HG03520 (cell line): ENCODE results near the gene AKAP13.

ENCODE experiments used
- ATAC-seq: cut with Tn5 transposase; IDR thresholded peaks from one replicate; pipeline ENCODE4 v1.9.1; 2021; ENCODE audit warnings: mild to moderate bottlenecking, moderate library complexity; ENCODE audit not compliant: unreplicated experiment

Gene AKAP13

DNA sequence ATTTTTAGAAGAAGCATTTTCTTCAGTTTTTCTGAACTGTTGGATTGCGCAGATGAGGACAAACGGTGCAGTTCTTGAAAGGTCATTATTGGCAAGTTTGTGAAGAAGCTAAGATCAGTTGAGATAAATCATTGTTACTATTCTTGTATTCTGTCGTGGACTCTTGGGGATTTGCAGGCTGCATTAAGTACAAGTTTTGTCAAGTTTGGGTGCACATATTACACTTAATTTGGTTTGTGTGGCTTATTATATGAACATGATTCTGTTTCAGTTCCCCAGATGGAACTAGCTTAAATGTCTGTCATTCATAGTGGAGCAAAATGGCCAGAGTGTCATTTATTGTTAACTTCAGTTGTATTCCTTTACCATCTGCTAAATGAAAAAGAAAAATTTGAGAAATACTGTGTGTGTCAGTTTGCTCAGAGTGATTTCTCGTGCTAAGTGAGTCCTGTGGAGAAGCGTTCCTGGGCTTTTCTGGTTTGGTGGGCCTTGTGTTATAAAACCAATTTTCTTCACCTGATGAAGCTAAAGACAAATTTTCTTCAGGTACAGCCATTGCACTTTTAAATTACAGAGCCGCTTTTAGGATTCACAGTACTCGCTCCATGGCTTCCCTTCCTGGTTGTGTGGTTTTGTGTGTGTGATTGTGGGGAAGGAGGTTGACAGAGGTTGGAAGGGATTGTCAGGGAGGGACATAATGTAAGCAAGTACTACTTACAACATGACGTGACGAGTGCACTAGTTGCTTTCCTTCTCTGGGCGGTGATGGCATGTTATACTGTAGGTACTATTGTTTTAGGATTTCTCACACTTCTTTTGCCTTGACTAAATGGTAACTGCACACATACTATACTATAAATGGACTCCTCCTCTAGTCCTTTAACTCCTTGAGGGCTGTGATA is 1.7 kb downstream of the AKAP13 start:
- ATAC-seq: no peak

- no peak for ATAC-seq
Observed at GRCh38 chr15:85382942-85383341, 2.5 kb downstream of the AKAP13 start.

DNA sequence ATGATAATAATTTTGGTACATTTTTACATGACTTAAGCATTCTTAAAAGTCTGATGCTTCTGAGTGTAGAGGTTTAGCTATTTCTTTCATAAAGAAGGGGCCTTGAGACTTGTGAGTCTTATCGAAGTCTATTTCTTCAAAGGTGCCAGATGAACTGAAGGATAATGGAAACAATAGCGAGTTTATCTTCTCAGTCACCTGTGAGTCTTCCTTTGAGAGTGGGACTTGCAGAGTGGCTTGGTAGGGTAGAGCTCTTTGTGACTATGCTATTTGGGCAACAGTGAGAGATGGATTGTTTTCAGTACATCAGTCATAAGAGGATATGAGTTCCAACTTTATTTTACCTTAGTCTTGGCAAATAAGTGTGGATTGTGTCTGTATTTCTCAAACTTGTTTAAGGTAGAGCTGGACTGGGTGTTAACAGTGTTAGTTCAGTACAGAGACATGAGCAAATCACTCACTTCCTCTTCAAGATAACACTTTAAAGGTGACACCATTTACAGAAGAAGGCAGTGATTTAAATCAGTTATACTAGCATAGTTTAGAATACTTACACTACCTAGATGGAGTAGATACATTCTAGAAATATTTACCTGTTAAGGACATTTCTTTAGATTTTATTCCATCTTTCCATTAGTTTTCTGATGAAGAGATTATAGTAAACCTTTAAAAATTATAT is 3.2 kb downstream of the AKAP13 start:
- no peak for ATAC-seq

GRCh38 chr15:85386261-85386660 is 5.9 kb downstream of the AKAP13 start:
- no peak for ATAC-seq

DNA sequence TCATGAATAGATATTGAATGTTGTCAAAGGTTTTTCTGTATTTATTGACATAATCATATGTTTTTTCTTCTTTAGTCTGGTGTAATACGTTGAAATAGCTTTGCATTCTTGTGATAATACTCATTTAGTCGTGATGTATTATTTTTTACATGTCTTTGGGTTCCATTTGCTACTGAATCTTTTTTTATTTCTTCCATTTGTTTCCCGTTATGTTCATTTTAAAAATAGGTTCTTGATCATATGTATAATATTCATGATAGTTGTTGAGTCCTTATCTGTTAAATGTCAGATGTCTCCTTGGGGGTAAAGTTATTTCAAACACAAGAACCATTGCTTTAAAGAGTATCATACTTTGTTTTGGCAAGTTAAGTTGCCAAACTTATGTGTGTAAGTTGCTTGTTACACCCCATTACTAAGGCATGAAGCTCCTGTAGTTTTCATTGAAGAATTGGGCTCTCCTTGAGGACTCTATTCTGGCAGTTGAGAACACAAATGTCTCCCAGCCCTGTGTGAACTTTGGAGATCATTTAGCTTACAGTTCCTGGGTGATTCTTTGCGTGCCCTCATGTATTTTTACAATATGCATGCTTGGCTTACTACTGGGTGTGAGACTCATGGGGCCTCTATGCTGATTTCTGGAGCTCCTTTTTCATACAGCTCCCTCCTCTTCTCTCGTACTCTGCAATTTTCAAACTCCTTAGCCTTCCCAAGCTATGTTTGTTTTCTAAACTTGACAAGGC is 8.3 kb downstream of the AKAP13 start:
- ATAC-seq: no peak

GRCh38 chr15:85389306-85389650 is 8.9 kb downstream of the AKAP13 start:
- no peak for ATAC-seq

GRCh38 chr15:85389772-85390171 is 9.4 kb downstream of the AKAP13 start:
- ATAC-seq: no peak

DNA sequence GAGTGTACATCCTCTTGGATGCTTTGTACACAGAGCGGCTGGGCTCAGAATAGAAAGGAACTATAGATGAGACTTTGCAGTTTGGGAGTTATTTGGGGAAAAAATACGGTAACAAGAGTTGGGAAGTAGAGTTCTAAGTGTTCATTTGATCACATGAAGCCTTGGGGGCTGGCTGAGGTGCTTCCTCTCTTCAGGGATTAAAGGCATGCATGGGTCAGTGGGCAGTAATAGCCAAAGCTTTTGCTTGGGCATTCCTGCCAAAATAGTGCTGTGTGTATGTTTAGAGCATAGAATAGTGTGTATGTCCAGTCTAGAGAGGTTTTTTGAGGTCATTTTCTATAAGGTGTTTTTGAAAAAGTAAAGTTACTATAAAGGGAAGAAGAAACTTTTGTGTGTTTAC is 12.8 kb downstream of the AKAP13 start:
- no peak for ATAC-seq

GRCh38 chr15:85394554-85395333 is 14.3 kb downstream of the AKAP13 start:
- no peak for ATAC-seq

GRCh38 chr15:85396554-85396953 is 16.2 kb downstream of the AKAP13 start:
- no peak for ATAC-seq

DNA sequence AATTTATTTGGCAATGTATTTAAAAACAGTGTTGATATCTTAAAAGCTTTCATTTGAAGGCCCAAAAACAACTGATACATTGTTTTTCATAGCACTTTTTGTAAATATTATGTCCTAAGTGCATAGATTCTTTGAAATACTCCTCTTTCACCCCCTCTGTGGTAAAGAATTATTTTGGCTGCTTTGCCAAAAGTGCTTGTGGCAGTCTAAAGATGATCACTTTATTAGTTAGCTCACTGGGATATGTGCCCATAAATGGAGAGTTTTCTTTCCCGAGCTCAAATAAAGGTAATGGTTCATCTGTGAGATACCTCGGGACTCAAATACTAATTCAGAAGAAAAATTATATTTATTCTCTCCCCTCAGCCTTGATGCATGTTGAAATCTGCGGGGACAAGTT is 16.7 kb downstream of the AKAP13 start:
- no peak for ATAC-seq

GRCh38 chr15:85397926-85398325 is 17.5 kb downstream of the AKAP13 start:
- no peak for ATAC-seq

- ATAC-seq: no peak
Observed at GRCh38 chr15:85398822-85399221, 18.4 kb downstream of the AKAP13 start.

- ATAC-seq: no peak
Observed at GRCh38 chr15:85399627-85400026, 19.2 kb downstream of the AKAP13 start.

DNA sequence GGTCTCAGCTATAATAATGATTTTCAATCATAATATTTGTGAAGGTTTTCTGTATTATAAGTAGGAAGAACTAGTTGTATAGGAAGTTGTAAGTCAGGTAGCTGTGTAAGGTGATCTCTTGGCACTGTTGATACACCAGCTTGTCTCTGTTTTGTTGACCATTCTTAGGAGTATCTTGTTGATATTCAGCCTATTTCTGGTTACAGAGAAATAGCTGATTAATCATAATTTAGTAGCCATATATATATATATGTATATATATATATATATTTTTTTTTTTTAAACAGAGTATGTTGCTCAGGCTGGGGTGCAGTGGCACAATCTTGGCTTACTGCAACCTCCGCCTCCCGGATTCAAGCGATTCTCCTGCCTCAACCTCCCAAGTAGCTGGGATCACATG is 20.2 kb downstream of the AKAP13 start:
- no peak for ATAC-seq

DNA sequence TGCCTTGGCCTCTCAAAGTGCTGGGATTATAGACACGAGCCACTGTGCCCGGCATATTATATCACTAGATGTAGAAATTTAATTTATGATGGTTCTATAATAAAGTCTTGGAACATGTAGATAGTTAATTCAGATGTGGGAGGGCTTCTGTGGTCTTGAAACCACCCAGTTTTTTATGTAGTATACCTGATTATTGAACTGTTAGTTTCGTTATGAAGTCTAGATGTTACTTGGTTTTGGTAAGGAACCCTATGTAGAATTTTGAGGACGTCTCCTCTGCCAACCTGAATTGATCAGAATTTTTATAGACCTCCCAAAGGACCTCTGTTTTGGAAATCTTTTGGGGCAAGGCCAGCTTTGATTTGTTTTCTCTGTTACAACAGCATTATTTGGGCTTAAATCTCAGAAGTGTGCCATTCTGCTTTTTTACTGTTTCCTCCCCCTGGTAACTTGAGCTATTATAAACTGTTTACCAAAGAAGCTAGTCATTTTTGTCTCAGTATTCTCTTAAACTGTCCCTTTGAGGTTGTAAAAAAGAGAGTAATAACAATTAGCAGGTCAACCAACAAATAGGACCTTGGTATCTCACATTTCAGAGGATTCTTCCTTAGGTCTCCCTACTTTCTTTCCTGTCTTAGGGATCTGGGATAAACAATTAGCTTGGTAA is 20.8 kb downstream of the AKAP13 start:
- peak; percentile 61 for ATAC-seq

DNA sequence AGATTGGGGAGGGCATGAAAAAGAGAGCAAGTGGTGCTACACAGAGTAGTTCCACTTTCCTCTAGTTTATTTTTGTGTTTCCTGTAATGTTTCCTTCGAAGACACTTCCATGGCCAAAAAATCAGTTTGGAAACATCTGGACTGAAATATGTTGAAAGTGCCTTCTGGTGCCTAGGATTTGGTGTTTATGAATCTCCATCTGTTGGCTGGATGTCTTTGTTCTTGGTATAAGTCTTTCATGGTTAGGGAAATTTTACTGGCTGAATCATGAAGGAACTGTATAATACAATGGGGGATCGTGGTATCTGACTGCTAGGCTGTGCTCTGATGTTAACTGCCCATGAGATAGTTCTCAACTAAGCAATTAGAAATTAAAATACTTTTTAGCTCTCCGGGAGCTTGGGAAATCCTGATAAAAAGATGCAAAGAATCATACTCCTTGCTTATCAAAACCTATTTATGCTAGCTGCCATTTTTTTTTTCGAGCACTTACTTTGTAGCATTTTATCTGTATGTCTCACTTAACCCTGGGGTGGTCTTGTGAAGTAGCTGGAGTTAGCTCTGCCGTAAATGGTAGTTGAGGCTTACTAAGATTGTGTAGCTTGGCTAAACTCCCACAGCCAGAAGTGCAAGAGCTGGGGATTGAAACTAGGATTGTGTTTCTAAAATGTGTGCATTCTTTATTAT is 21.9 kb downstream of the AKAP13 start:
- ATAC-seq: no peak

- ATAC-seq: no peak
Observed at GRCh38 chr15:85403745-85404144, 23.3 kb downstream of the AKAP13 start.

- ATAC-seq: no peak
Observed at GRCh38 chr15:85404176-85404917, 23.9 kb downstream of the AKAP13 start.
